IPS-NIHi11 (cell line): Measurements from ENCODE around the gene AGAP1.

Experiments
- DNase-seq: peaks from one replicate; pipeline ENCODE4 v3.0.0; 2012; ENCODE audit warnings: mixed read lengths, low spot score

AGAP1 gene

GRCh38 chr2:236162882-236163470, 669.1 kb downstream of the AGAP1 start:
- no peak for DNase-seq

- no peak for DNase-seq
Observed at GRCh38 chr2:236163471-236164200, 669.8 kb downstream of the AGAP1 start.

- peak; percentile 63 for DNase-seq
Observed at GRCh38 chr2:236164201-236164924, 670.5 kb downstream of the AGAP1 start.

- DNase-seq, result no peak
Observed at GRCh38 chr2:236164925-236165841, 671.3 kb downstream of the AGAP1 start.

GRCh38 chr2:236165842-236166795, 672.3 kb downstream of the AGAP1 start:
- no peak for DNase-seq

- no peak for DNase-seq
Observed at GRCh38 chr2:236166796-236167296, 673.0 kb downstream of the AGAP1 start.

GRCh38 chr2:236167297-236168109, 673.7 kb downstream of the AGAP1 start:
- DNase-seq, result peak; percentile 59

GRCh38 chr2:236168110-236169080, 674.6 kb downstream of the AGAP1 start, which contains the start of gene GBX2:
Gene GBX2, minus strand, starts transcription at chr2:236168386. Its CDS starts 415 bp downstream, at chr2:236167971.
- DNase-seq, result peak; percentile 92

- no peak for DNase-seq
Observed at GRCh38 chr2:236169151-236169721, 675.4 kb downstream of the AGAP1 start.

- DNase-seq, result no peak
Observed at GRCh38 chr2:236169741-236170589, 676.1 kb downstream of the AGAP1 start.

GRCh38 chr2:236170590-236171165, 676.8 kb downstream of the AGAP1 start:
- DNase-seq, result no peak

- DNase-seq, result no peak
Observed at GRCh38 chr2:236171181-236171679, 677.4 kb downstream of the AGAP1 start.

- no peak for DNase-seq
Observed at GRCh38 chr2:236171680-236172254, 677.9 kb downstream of the AGAP1 start.

GRCh38 chr2:236172255-236173035, 678.6 kb downstream of the AGAP1 start:
- DNase-seq, result no peak

GRCh38 chr2:236173036-236173728, 679.3 kb downstream of the AGAP1 start:
- DNase-seq, result no peak
